CD4-positive, alpha-beta T cell treated with Interleukin-10 for 1 hour (primary cell): ENCODE results near the gene PPP1R14C.

ENCODE experiments used
- DNase-seq: peaks from one replicate; pipeline ENCODE4 v3.0.0-alpha.2; 2020

PPP1R14C gene

DNA sequence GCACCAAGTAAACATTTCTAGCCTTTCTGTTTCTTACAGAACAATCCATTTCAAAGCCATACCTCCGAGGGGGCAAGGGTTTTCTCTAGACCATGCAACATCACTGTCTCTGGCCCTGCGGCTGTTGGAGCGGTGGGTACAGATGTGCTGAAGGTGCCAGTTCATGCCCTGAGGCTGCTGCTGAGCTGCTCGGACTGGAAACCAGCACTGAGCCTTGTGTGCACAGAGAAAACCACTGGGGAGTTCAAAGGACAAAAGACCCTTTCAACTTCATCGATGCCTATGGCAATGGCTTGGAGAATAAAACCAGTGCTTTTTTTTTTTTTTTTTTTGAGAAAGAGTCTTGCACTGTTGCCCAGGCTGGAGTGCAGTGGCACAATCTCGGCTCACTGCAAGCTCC lies 132.6 kb downstream of the PPP1R14C start:
- DNase-seq, result no peak

DNA sequence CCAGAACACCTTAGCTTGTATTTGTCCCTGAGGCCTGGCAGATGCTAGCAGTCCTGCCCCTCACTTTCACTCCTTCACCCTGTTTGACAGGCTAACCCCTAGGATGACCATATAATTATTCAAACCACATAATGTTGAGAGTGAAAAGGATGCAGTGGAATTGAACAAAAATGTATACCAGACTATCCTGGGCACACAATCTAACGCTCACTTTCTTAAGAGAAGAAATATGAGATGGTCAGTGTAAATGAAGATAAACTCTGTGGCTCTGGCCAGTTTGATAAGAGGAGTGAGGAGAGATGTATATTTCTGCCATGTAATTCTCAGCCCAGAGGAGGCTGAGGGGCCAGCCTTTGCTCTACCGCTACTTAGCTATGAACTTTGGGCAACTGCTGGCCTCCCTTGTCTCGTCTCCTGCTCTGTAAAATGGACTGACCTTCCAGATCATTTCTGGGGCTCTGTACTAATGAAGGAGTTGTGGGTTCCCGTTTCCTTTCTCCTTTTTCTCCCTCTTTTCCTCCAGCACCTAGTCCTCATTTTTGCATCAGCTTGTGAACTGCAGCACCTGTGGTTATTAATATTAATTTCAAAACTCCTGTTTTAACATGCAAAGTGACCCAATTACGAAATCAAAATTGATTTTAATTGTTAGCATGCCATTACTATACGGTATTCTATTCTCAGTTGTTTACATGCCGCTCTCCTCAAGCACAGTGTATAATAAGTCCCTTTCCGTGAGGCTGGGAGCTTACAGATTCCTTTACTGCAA lies 133.5 kb downstream of the PPP1R14C start:
- DNase-seq, result no peak

DNA sequence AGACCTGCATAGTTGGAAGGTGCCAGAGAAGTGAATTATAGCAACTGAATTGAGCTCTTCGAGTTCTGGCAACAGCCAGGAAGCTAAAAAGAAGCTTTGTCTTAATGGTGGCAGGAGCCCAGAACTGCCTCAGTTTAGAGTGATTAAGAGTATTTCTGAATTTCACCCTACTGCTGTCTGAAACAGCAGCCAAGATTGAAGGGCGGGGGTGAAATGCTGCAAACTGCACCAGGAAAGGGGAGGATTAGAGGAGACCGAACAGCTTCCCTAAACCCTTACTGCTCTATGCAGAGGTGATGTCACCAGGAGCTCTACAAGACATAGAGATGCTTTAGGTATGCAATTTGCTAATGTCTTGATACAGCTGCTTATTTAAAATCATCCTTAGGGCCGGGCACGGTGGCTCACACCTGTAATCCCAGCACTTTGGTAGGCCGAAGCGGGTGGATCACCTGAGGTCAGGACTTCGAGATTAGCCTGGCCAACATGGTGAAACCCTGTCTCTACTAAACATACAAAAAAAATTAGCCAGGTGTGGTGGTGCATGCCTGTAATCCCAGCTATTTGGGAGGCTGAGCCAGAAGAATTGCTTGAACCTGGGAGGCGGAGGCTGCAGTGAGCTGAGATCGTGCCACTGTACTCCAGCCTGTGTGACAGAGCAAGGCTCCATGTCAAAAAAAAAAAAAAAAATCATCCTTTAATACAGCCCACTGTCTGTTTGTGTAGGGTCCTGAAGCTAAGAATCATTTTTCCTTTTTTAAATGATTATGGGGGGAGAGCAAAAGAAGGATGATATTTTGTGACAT lies 134.3 kb downstream of the PPP1R14C start:
- DNase-seq, result no peak

DNA sequence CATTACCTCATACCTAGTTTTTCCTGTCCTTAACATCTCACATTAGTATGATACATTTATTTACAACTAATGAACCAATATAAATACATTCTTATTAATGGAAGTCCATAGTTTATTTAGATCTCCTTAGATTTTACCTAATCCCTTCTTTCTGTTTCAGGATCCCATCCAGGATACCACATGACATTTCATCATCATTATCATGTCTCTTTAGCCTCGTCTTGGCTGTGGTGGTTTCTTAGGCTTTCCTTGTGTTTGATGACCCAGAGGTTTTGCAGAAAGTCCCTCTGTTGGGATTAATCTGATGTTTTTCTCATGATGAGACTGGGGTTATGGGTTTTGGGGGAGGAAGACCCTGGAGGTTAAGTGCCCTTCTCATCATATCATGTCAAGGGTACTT lies 136.7 kb downstream of the PPP1R14C start:
- DNase-seq, result no peak

DNA sequence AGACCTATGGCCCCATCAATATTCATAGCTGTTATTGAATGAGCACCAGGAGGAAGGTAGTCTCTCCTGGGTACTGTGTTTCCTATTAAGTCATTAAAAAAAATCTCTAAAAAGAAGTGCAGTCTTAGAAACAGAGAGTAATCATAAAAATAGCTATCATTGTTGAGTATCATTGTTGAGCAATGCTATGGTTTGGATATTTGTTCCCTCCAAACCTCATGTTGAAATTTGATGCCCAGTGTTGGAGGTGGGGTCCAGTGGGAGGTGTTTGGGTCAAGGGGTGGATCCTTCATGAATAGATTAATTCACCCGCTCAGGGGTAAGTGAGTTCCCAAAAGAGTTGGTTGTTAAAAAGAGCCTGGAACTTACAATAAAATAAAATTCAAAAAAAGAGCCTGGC lies 137.9 kb downstream of the PPP1R14C start:
- DNase-seq, result no peak

DNA sequence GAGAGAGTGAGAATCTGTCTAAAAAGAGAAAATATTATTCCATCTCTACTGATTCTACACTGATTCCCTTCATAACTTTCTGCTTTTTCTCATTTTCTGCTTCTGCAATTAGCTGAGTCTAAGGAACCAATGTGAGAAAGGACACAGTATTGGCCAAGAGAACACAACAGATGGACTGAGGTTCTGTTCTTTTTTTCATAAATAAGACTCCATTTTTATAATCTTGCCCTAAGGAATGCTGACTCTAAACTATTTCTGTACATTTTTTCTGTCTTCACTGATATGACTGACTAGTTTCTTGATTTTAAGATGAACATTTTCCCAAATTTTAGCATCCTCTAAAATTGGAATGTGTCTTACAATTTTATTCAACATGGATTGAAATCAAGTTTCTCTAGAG lies 138.9 kb downstream of the PPP1R14C start:
- no peak for DNase-seq

DNA sequence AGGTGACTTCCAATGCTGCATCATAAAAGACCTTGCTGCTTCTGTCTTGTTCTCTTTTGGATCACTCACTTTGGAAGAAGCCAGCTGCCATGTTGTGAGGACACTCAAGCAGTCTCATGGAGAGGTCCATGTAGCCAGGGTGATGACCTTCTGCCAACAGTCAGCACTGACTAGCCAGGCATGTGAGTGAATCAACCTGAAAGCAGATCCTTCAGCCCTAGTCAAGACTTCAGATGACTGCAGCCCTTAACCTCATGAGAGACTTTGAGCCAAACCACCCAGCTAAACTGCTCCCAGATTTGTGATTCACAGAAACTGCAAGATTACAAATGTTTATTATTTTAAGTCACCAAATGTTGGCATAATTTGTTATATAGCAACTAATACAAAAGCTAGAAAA lies 140.0 kb downstream of the PPP1R14C start:
- DNase-seq, result no peak

DNA sequence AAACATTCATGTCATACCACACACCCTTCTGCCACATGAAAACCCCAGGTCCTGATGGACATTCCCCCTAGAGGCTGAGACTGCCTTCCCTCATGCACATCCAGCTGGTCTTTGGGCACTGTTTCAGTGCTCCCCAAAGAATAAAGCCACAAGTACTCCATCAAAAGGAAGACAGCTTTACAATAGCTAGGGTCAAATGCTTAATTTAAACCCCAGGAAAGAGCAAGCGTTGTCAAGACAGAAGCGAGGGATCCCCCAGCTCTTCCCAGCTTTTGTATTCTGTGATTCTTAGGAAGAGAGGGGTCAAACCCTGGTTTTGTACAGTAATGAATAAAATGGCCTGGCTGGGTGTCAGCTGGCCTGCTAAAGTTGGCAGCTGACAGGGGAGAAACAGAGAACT lies 143.6 kb downstream of the PPP1R14C start:
- DNase-seq, result no peak

DNA sequence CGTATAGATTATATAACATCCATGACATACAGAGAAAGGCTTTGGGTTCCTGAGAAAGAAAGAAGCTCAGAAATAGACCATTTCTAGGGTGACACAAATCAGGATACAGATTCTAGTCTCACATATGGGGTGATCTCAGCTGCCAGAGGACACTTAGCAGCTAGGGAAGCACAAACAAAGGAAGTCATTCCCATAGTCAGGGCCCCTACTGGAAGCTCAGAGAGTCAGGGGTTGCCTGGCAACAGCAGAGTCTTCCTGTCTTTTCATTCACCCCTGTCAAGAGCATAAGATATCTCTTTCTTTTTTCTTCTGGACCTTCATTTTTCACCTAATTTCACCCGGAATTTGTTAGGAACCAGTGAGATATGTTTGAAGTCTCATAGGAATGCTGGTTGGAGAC lies 144.1 kb downstream of the PPP1R14C start:
- no peak for DNase-seq

DNA sequence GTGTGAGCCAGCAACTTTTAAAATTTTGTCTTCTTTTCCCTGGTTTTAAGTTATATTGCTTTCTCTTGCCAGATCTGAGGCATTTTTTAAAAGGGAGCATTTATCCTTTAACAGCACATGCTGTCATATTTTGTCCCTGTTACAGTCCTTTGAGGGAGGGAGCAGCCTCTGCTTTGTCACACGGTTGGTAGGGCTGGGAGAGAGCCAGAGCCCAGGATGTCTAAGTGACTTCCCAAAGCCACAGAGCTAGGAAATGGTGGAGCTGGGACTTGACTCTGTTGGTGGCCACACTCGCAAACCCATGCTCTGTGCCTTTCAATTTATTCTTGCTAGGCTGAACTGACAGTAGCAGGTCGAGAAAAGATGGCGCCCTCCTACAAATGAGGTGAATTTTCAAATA lies 145.6 kb downstream of the PPP1R14C start:
- DNase-seq, result no peak

DNA sequence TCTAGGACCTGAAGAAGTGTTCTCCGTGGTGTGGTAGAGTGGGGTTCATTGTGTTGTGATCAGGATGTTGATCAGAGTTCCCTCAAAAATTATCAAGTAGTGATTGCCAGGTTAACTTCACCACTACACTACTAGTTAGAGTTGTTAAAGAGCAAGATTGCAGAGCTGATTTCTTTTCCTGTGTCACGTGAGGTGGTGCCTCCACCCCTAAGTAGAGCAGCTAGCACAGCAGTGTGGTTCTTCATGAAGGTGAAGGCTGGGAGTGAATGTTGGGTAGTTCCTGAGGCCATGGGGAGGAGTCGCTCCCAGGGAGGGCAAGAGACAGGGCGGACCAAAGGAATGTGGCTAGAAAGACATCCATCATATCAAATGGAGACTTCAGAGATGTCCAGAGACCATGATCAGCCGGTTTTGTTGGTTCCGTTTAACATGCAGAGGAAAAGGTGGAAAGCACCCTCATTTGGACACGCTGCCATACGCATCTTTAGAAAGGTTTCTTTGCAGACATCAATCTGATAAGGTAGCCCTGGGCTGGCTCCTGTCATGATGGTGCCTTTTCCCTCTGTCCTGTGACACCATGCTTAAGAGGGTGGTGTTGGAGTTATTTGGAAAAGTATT lies 146.7 kb downstream of the PPP1R14C start:
- no peak for DNase-seq

DNA sequence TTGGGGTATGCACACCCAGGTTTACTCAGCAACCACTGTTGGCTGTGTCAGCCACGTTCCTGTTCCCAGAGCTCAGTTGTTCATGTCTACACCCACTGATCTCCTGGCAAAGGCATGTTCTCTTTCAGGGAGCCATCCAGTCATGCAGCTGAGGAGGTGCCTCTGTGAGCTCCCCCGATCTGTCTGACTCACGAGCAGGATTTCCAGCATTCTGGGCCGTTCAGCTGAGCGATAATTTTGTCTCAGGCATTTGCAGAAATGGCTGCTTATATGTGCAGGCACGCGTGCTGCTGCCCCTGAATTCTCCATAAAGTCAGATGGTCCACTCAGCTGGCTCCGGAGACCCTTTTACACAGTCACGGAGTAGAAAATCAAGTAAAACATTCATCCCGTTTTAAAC lies 147.6 kb downstream of the PPP1R14C start:
- DNase-seq, result no peak

DNA sequence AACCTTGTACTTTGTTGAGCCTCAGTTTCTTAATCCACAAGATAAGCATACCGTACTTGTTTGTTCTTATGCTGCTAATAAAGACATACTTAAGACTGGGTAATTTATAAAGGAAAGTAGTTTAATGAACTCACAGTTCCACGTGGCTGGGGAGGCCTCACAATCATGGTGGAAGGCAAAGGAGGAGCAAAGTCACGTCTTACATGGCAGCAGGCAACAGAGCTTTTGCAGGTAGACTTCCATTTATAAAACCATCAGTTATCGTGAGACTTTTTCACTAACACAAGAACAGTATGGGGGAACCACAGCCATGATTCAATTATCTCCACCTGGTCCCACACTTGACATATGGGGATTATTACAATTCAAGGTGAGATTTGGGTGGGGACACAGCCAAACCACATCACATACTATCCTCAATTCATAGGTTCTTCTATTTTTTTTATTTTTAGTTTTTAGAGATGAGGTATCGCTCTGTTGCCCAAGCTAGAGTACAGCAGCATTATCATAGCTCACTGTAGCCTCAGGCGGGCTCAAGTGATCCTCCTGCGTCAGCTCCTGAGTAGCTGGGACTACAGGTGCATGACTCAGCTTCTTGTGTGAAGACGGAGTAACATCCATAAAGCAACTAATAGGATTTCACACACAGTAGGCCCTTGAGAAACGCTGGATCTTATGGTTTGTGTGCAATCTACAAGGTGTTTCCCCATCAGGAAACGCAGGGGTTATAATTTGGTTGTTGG lies 149.3 kb downstream of the PPP1R14C start:
- DNase-seq, result no peak

DNA sequence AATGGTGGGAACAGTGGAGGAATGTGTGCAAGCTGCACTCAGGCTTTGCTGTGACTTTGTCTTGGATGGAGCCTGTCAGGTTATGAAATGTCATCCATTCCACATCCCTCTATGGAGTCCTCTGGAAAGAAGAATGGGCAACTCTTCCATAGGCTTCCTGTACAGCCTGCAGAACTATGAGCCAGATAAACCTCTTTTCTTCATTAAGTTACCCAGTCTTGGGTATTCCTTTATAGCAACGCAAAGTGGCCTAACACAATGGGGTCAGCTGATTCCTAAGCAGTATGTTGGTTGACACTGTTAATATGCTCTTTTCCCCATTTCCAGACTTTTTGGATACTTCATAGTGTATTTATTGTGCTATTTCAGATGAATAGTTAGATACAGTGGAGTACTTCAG lies 150.2 kb downstream of the PPP1R14C start:
- DNase-seq, result no peak

DNA sequence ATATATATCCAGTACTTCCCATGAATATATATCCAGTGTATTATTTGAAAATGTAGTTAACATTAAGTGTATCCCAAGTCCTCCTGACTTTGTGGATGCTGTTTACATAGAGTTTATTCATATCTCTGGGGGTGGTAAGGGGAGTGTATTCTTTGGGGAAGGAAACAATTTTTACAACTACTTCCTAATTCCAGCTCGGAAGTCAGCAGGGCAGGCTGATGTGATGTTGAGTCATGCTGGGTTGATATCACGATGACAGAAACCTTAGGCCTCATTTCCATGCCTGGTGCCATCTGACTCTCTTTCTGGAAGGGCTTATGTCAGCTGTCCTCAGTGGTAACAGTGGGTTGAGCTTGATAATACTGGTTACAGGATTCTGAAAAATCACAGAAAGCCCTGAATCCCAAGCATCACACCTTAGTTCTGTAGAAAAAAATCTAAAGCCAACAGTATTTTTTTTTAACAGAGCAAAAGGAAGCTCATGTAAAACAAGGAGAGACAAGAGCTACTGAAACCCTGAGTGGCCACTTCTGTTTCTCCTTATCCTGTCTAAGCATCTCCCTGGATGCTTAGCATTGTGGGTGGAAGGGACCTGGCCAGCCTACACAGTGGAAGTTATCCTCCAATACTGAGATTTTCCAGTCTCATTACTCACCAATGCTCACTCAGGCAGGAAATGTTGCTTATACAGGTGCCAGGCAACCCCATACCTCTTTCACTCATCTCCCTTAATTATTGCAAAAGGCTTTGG lies 150.8 kb downstream of the PPP1R14C start:
- DNase-seq, result no peak

DNA sequence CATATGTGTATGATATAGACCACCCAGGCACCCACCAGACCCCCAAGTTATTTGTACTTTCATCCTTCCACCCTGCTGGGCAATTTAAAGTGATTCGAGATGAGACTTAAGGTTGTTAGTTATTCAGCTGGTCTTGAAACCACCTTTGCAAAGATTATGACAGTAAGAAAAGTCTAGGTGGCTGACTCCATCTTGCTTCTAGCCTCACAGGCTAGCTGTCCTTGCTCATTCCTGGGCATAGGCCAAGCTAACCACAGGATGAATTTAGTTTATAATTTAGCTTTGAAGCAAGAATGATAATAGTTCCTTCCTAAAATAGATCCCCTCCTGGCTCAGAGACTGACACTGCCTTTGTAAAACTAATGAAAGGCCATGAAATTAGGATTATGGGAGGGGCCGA lies 154.0 kb downstream of the PPP1R14C start:
- DNase-seq, result no peak

DNA sequence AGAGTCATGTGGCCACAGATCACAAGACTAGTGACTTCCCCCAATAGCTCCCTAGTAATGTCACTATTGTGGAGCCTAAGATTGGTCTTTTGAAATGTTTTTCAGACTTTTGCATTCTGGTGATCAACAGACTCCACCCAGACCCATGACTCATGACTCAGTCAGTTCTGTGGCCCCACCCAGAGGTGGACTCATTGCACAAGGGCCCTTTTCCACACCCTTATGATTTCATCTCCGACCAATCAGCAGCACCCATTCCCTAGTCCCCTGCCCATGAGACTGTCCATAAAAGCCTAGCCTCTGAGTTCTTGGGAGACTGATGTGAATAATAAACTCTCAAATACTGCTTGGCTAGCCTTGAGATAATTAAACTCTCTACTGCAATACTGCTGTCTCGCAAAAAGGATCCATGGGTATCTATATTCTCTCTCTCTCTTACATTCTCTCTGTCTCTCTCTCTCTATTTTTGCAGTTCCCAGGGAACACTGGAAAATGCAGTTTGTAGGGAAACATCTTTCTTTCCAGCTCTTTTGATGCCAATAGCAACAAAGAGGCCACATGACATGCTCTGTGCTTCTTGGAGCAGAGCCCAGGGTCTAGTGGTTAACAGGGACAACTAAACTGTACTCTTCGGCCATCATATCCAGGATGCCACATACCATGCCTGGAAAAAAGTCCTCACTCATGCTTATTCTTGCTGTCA lies 154.6 kb downstream of the PPP1R14C start:
- no peak for DNase-seq

DNA sequence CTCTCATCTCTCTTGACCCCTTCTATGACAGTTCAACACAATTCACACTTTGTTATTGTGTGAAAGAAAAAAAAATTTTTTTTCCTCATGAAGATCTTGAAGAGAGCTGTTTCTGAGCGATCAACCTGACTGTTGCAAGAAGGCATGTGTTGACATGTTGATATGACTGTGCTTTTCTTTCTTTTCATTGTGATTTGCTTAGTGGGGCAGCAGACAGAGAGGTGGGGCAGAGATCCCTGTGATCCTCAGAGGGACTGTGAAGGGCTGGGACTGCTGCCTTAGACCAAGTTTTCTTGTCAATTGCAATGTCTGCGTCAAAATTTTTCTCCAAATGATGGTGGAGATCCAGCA lies 155.2 kb downstream of the PPP1R14C start:
- no peak for DNase-seq

DNA sequence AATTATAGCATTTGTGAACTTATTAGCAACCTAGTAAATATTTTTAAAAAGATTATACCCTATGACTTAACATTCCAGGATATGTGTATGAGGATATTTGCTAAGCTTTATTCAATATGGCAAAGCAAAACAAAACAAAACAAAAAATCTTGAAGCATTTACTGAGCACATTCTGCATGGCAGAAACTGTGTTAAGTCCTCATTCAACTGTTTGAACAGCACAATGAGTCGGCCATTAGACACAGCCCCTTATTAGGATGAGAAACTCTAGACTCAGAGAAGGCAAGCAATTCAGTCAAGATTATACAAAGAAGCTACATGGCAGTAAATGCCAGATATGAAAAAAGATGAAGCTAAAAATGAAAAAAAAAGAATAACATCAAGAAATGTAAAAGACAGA lies 155.8 kb downstream of the PPP1R14C start:
- no peak for DNase-seq
